ENCODE data around the gene PITHD1.
A peak's percentile ranks its signal among the peaks of the same experiment; 100 is the strongest.

GRCh38 chr1:23810818-23811540 is 32.8 kb downstream of the PITHD1 start:
- TF ChIP-seq CTCF (IDR thresholded peaks at IDR 0.05): peak; percentile 52 to 96 (median 78)
- TF ChIP-seq POLR2A (IDR thresholded peaks at IDR 0.05): no peak
